Right lobe of liver (tissue), 6 donors: ENCODE measurements around the gene RPTOR. TPM values are rescaled to one million over a fixed set of nuclear protein-coding genes. Genes with fewer than 3 reads are reported as not detected.

ENCODE experiments used
- ATAC-seq, 4 donors: fragments of 200-7000 bp; cut with Tn5 transposase; one replicate each; pipeline ENCODE4 v1.9.1; 2020; ENCODE audit warnings: mild to moderate bottlenecking in 4 of 4, moderate library complexity in 4 of 4
- DNase-seq, 3 donors: peaks; one replicate each; pipeline ENCODE4 v3.0.0-alpha.2; 2020
- H3K27ac ChIP-seq, 3 donors: fragments of 200-600 bp; one replicate each; pipeline ENCODE4 v1.8.0; 2022
- H3K27me3 ChIP-seq, 2 donors: fragments of 200-600 bp; one replicate each; pipeline ENCODE4 v1.8.0; 2022
- H3K36me3 ChIP-seq, 4 donors: fragments of 200-600 bp; sonication (generic) in 1 of 4; one replicate each; pipeline versions ENCODE4 v1.5.1 to v1.8.0; 2017 to 2022; ENCODE audit warnings: control low read depth in 1 of 4
- H3K4me1 ChIP-seq, 4 donors: fragments of 200-600 bp; sonication (generic) in 1 of 4; one replicate each; pipeline versions ENCODE4 v1.5.1 to v1.8.0; 2017 to 2022; ENCODE audit warnings: control low read depth in 1 of 4
- H3K4me3 ChIP-seq, 3 donors: fragments of 200-600 bp; one replicate each; pipeline ENCODE4 v1.8.0; 2022
- H3K9me3 ChIP-seq, 4 donors: fragments of 200-600 bp; sonication (generic) in 1 of 4; one replicate each; pipeline versions ENCODE4 v1.5.1 to v1.8.0; 2017 to 2022; ENCODE audit warnings: control low read depth in 1 of 4
- POLR2A ChIP-seq: fragments of 450-650 bp; IDR thresholded peaks from one replicate; pipeline ENCODE4 v1.6.1; 2017; ENCODE audit warnings: antibody characterized with exemption, mild to moderate bottlenecking
- WGBS: methylation state at CpG from one replicate; pipeline ENCODE4 v1.1.6; 2018; ENCODE audit warnings: low coverage, low lambda C conversion rate; ENCODE audit not compliant: insufficient coverage; ENCODE audit errors: missing lambda C conversion rate; 5-methylcytosine and 5-hydroxymethylcytosine counted together
- intact Hi-C, 2 donors: fragments of 100-400 bp; cut with DNase I; formaldehyde crosslinking; loops; one replicate each; pipeline versions ENCODE4 v1.11.2 to v1.14.1; 2022
- total RNA-seq, 6 experiments: library from RNA; depleted of rRNA in 2 of 6; stranded (reverse); fragments of >200 nt in 2 of 6; fragmentation: NEBNext Ultra II Directional in 3 of 6; extraction: Animal tissue kit (Norgen Biotek cat#: 25700) in 3 of 6; gene quantifications; one replicate each; pipeline versions ENCODE4 v1.1.0 to v1.2.4, GENCODE V29; 2016 to 2023
- TF ChIP-seq, protein P1 (sequence below), 4 donors: fragments of 200-600 bp in 3 of 4; fragments of 450-650 bp in 1 of 4; IDR thresholded peaks; one replicate each; pipeline versions ENCODE4 v1.5.1 to v1.8.0; 2016 to 2022; ENCODE audit warnings: antibody characterized with exemption in 4 of 4, mild to moderate bottlenecking in 2 of 4
- donor health status: DM: no; HTN: yes; CAD: no.
- donor health status: DM: no; HTN: no; CAD: no.
- donor health status: DM: no; HTN: no; CAD: no.
- donor health status: DM: no; HTN: yes; CAD: no.
- donor health status: DM: no; HTN: yes; CAD: no.

The RPTOR gene
- total RNA-seq, 6 experiments from 2014 or later: 13.1 to 24.0 (median 15.5) TPM

DNA sequence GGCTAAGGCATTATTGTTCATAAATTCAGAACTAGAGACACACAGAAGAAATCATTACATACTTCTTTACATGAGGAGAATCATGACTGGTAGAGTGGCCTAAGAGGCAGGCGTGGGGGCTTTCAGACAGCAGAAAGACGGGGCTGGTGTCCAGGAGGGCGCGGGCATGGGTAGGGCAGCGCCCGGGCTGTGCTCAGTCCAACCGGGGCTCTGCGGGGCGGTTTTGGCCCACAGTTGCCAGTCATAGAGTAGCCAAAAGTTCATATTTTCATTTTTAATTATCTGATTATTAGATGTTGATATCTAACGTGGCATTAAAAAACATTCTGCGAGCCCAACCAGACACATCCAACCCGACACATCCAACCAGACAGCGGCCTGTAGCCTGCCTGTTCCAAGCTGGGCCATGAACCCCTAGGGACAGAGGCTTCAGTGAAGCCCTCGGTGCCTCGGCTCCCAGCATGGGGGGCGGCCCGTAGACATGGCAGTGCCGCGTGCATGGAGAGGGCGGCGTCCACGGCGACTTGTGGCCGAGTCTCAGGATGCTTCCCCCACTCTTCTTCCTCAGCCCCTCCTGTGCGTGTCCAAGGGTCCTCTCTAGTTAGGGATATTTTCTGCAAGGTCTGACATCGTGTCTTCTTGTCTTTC lies 284.7 kb downstream of the RPTOR start:
- ATAC-seq: no peak

DNA sequence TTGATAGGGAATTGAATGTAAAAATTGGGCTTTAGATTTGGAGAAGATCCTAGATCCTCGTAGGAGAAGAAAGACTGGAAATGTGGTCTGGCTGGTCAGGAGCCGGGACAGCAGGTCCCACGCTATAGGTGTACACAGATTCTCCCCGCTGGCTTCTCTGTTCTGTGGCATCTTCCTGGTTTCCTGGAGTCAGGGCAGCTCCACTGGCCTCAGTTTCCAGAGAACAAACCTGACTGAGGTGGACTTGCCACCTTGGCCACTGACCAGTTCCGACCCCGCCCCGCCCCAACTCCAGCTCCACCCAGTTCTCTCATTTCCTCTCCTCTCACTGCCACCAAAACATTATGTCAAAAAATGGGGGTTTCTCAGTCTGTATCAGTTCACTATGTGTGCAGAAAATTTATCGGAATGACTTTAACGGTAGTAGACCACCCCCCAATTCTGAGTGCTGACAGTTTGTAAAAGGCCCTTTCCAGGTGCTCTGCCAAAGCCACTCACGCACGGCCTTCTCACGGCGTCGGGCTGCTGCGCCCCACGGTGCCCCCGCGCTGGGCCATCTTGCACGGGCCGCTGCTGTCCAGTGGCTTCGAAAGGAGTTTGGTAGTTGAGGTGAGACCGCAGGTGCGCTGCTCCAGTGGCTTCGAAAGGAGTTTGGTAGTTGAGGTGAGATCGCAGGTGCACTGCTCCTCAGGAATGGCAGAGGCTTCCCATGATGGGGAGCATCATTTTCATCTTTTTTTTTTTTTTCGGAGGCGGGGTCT lies 285.6 kb downstream of the RPTOR start:
- Histone ChIP-seq H3K36me3 (no peaks in the 10 kb centered on the region), H3K27me3 (no peaks in the 10 kb centered on the region), H3K4me3 (no peak overlapping the region), H3K9me3 (no peaks in the 10 kb centered on the region), H3K27ac (no peak overlapping the region), H3K4me1 (no peaks in the 10 kb centered on the region)
- TF ChIP-seq, protein P1, sequence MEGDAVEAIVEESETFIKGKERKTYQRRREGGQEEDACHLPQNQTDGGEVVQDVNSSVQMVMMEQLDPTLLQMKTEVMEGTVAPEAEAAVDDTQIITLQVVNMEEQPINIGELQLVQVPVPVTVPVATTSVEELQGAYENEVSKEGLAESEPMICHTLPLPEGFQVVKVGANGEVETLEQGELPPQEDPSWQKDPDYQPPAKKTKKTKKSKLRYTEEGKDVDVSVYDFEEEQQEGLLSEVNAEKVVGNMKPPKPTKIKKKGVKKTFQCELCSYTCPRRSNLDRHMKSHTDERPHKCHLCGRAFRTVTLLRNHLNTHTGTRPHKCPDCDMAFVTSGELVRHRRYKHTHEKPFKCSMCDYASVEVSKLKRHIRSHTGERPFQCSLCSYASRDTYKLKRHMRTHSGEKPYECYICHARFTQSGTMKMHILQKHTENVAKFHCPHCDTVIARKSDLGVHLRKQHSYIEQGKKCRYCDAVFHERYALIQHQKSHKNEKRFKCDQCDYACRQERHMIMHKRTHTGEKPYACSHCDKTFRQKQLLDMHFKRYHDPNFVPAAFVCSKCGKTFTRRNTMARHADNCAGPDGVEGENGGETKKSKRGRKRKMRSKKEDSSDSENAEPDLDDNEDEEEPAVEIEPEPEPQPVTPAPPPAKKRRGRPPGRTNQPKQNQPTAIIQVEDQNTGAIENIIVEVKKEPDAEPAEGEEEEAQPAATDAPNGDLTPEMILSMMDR (IDR thresholded peaks at IDR 0.05): no peak
- no peak for TF ChIP-seq POLR2A
- DNase-seq (no peak), ATAC-seq (no peak)
- intact Hi-C loops: no loop called here
- WGBS: 97% methylated on average over 17 of the region's 27 CpGs

More for the DNA sequence above, 284.7 kb downstream of the RPTOR start:
- H3K4me3 ChIP-seq: no peak overlapping the region
- H3K27ac ChIP-seq: no peak overlapping the region
- peak in 1 of 3 donors; percentile 39 for DNase-seq
- no peaks in the 10 kb centered on the region for H3K36me3 ChIP-seq
- H3K4me1 ChIP-seq: no peaks in the 10 kb centered on the region
- H3K27me3 ChIP-seq: no peaks in the 10 kb centered on the region
- TF ChIP-seq, protein P1 (IDR thresholded peaks at IDR 0.05): no peak
- TF ChIP-seq POLR2A: no peak
- 91% methylated on average over 23 of the region's 26 CpGs for WGBS
- H3K9me3 ChIP-seq: no peaks in the 10 kb centered on the region
- intact Hi-C loops: no loop called here

DNA sequence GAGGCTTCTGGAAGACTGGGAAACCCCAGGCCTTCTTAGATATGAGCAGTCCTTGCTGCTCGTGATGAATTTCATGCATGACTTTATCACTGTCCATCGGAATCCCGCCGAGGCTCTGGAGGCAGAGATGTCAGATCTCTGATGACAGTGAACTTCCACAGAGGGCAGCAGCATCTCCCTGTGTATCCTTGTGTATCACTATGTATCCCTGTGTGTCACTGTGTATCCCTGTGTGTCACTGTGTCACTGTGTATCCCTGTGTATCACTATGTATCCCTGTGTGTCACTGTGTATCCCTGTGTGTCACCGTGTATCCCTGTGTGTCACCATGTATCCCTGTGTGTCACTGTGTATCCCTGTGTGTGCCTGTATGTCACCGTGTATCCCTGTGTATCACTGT lies 286.9 kb downstream of the RPTOR start:
- no peak overlapping the region for H3K4me3 ChIP-seq
- H3K27ac ChIP-seq: no peak overlapping the region
- DNase-seq (peak in 1 of 3 donors; percentile 31), ATAC-seq (no peak)
- H3K4me1 ChIP-seq: no peaks in the 10 kb centered on the region
- H3K27me3 ChIP-seq: no peaks in the 10 kb centered on the region
- intact Hi-C loops: no loop called here
- no peaks in the 10 kb centered on the region for H3K36me3 ChIP-seq
- WGBS: 100% methylated on average over 5 of the region's 6 CpGs
- no peak for TF ChIP-seq POLR2A
- TF ChIP-seq, protein P1 (IDR thresholded peaks at IDR 0.05): no peak
- no peaks in the 10 kb centered on the region for H3K9me3 ChIP-seq

DNA sequence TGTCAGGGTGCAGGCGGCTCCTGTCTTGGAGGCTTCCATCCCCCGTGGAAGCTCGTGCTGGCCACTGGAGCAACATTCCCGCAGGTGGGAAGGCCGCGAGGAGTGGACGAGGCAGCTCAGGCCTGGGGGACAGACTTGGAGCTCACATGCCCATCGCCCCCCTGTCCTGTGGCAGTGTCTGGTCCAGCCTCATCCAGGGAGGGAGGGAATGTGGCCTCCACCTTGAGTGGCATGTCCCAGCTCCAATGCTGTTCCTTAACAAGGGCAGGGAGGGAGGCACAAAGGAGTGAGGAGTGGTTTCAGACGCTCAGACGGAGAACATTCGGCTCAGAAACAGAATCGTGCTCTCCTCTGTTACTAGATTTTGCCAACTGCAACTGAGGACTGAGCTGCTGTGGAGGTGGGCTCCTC lies 287.6 kb downstream of the RPTOR start:
- Histone ChIP-seq H3K4me1 (no peaks in the 10 kb centered on the region), H3K36me3 (no peaks in the 10 kb centered on the region), H3K4me3 (peak overlapping the region; percentile 5 to 28 (median 22)), H3K27me3 (no peaks in the 10 kb centered on the region), H3K27ac (peak overlapping the region in 2 of 3 donors; percentile 62 to 81), H3K9me3 (no peaks in the 10 kb centered on the region)
- peak in 2 of 3 donors; percentile 23 to 51 for DNase-seq
- no peak for ATAC-seq
- intact Hi-C loops: no loop called here
- 30% methylated on average over 4 of the region's 12 CpGs for WGBS
- TF ChIP-seq, protein P1 (IDR thresholded peaks at IDR 0.05): no peak
- no peak for TF ChIP-seq POLR2A
